ENCODE data around the gene CTAG2. TPM values are rescaled to one million over a fixed set of nuclear protein-coding genes. Genes with fewer than 3 reads are reported as not detected.

Gene CTAG2
- total and polyA plus RNA-seq, 8 donors: 2.9 TPM; not detected in 7

GRCh38 chrX:154602226-154602625 is 51.2 kb downstream of the CTAG2 start:
- peaks cover 0 to 5% (median 0%) of the 10 kb centered on the region in 4 donors for H3K9me3 ChIP-seq
- WGBS, 5 donors: 66 to 70% (median 67%) methylated on average over 7 to 13 of the region's 13 CpGs

More at GRCh38 chrX:154602226-154602625, 51.2 kb downstream of the CTAG2 start:
- H3K4me3 ChIP-seq: no peak overlapping the region
- H3K27me3 ChIP-seq: peaks cover 0 to 10% (median 0%) of the 10 kb centered on the region in 3 donors
- intact Hi-C loops (cut with DNase I; ENCODE audit: low total_unique reads): no loop called here
- H3K36me3 ChIP-seq: no peaks in the 10 kb centered on the region
- no peaks in the 10 kb centered on the region for H3K4me1 ChIP-seq
- no peak overlapping the region for H3K27ac ChIP-seq
- no peak for TF ChIP-seq POLR2AphosphoS5 (IDR thresholded peaks at IDR 0.05)
- no peak for TF ChIP-seq EP300 (IDR thresholded peaks at IDR 0.05)
- TF ChIP-seq POLR2A (IDR thresholded peaks at IDR 0.05): no peak
- TF ChIP-seq CTCF (IDR thresholded peaks at IDR 0.05): no peak
- no peak for DNase-seq

Small RNA genes lying within 50 kb of the gene (small RNA-seq; reads per million reads assigned to genes)
- gene AC244090.1 (0 reads per million in 4 donors), gene AC244107.2 (0 reads per million in 4 donors)

Other genes starting within 250 kb of the CTAG2 start
- 10 to 100 TPM; 12.5 to 48.7 (median 26.3) TPM for gene DNASE1L1, start 244.3 kb downstream of the CTAG2 start, total RNA-seq
- gene DNASE1L1, start 244.3 kb downstream of the CTAG2 start, polyA plus RNA-seq: 10 to 100 TPM; 15.9 to 18.2 (median 16.0) TPM
- 100 to 1,000 TPM in 2 of 5 donors, 10 to 100 TPM in 3; 12.7 to 202 (median 84.6) TPM for gene TAFAZZIN, start 242.0 kb downstream of the CTAG2 start, total RNA-seq
- 10 to 100 TPM; 19.4 to 59.9 (median 21.8) TPM for gene TAFAZZIN, start 242.0 kb downstream of the CTAG2 start, polyA plus RNA-seq
- 10 to 100 TPM; 13.4 to 69.3 (median 26.6) TPM for gene ATP6AP1, start 224.9 kb downstream of the CTAG2 start, total RNA-seq
- gene ATP6AP1, start 224.9 kb downstream of the CTAG2 start, polyA plus RNA-seq: 10 to 100 TPM; 16.8 to 49.6 (median 34.9) TPM
- gene GDI1, start 216.4 kb downstream of the CTAG2 start, total RNA-seq: 100 to 1,000 TPM in 2 of 5 donors, 10 to 100 TPM in 3; 46.4 to 178 (median 93.3) TPM
- gene GDI1, start 216.4 kb downstream of the CTAG2 start, polyA plus RNA-seq: 10 to 100 TPM; 45.7 to 61.8 (median 59.1) TPM
- gene FAM50A, start 209.4 kb downstream of the CTAG2 start, total RNA-seq: 10 to 100 TPM; 16.7 to 79.4 (median 55.4) TPM
- 100 to 1,000 TPM in 2 of 3 donors, 10 to 100 TPM in 1; 82.2 to 162 (median 157) TPM for gene FAM50A, start 209.4 kb downstream of the CTAG2 start, polyA plus RNA-seq
- gene PLXNA3, start 195.3 kb downstream of the CTAG2 start, total RNA-seq: 100 to 1,000 TPM in 2 of 5 donors, 10 to 100 TPM in 2, 1 to 10 TPM in 1; 9.9 to 296 (median 35.5) TPM
- 1 to 10 TPM; 2.3 to 7.6 (median 6.0) TPM for gene PLXNA3, start 195.3 kb downstream of the CTAG2 start, polyA plus RNA-seq
- 1 to 10 TPM in 4 of 5 donors, not detected in 1; 2.7 to 8.4 (median 5.0) TPM for gene LAGE3, start 174.3 kb downstream of the CTAG2 start, total RNA-seq
- 10 to 100 TPM; 18.2 to 29.0 (median 22.6) TPM for gene LAGE3, start 174.3 kb downstream of the CTAG2 start, polyA plus RNA-seq
- gene UBL4A, start 167.0 kb downstream of the CTAG2 start, total RNA-seq: 10 to 100 TPM in 4 of 5 donors, 1 to 10 TPM in 1; 8.0 to 50.1 (median 19.8) TPM
- 10 to 100 TPM; 22.5 to 34.4 (median 32.1) TPM for gene UBL4A, start 167.0 kb downstream of the CTAG2 start, polyA plus RNA-seq
- 100 to 1,000 TPM in 1 of 5 donors, 10 to 100 TPM in 2, 1 to 10 TPM in 2; 4.9 to 175 (median 13.2) TPM for gene SLC10A3, start 162.9 kb downstream of the CTAG2 start, total RNA-seq
- gene SLC10A3, start 162.9 kb downstream of the CTAG2 start, polyA plus RNA-seq: 10 to 100 TPM in 2 of 3 donors, 1 to 10 TPM in 1; 9.5 to 16.7 (median 12.5) TPM
- 10 to 100 TPM; 21.9 to 34.4 (median 24.1) TPM for gene FAM3A, start 137.3 kb downstream of the CTAG2 start, total RNA-seq
- gene FAM3A, start 137.3 kb downstream of the CTAG2 start, polyA plus RNA-seq: 10 to 100 TPM; 36.3 to 61.7 (median 49.0) TPM
- gene G6PD, start 106.7 kb downstream of the CTAG2 start, total RNA-seq: 10 to 100 TPM; 10.3 to 41.7 (median 30.3) TPM
- gene G6PD, start 106.7 kb downstream of the CTAG2 start, polyA plus RNA-seq: 10 to 100 TPM; 15.6 to 22.7 (median 19.1) TPM
- 10 to 100 TPM in 3 of 5 donors, 1 to 10 TPM in 2; 7.6 to 22.6 (median 14.8) TPM for gene IKBKG, start 106.0 kb downstream of the CTAG2 start, total RNA-seq
- gene IKBKG, start 106.0 kb downstream of the CTAG2 start, polyA plus RNA-seq: 10 to 100 TPM; 16.8 to 24.3 (median 18.5) TPM
- not detected for gene CTAG1A, start 68.4 kb downstream of the CTAG2 start, total RNA-seq
- gene CTAG1A, start 68.4 kb downstream of the CTAG2 start, polyA plus RNA-seq: not detected
- not detected for gene CTAG1B, start 34.3 kb downstream of the CTAG2 start, total RNA-seq
- not detected for gene CTAG1B, start 34.3 kb downstream of the CTAG2 start, polyA plus RNA-seq
- 10 to 100 TPM in 1 of 5 donors, 1 to 10 TPM in 2, under 1 TPM in 1, not detected in 1; 0.58 to 11.0 (median 5.2) TPM for gene GAB3, start 97.5 kb upstream of the CTAG2 start, total RNA-seq
- 1 to 10 TPM in 1 of 3 donors, under 1 TPM in 2; 0.93 to 1.7 (median 0.95) TPM for gene GAB3, start 97.5 kb upstream of the CTAG2 start, polyA plus RNA-seq
- gene DKC1, start 109.3 kb upstream of the CTAG2 start, total RNA-seq: 100 to 1,000 TPM in 1 of 5 donors, 10 to 100 TPM in 3, 1 to 10 TPM in 1; 5.8 to 113 (median 37.6) TPM
- gene DKC1, start 109.3 kb upstream of the CTAG2 start, polyA plus RNA-seq: 10 to 100 TPM; 20.5 to 25.5 (median 24.0) TPM
- gene MPP1, start 151.9 kb upstream of the CTAG2 start, total RNA-seq: 10 to 100 TPM in 2 of 5 donors, 1 to 10 TPM in 3; 3.5 to 26.4 (median 9.3) TPM
- gene MPP1, start 151.9 kb upstream of the CTAG2 start, polyA plus RNA-seq: 10 to 100 TPM in 1 of 3 donors, 1 to 10 TPM in 2; 9.0 to 12.8 (median 9.0) TPM
- not detected for gene SMIM9, start 181.1 kb upstream of the CTAG2 start, total RNA-seq
- not detected for gene SMIM9, start 181.1 kb upstream of the CTAG2 start, polyA plus RNA-seq
- gene F8A1, start 232.8 kb upstream of the CTAG2 start, total RNA-seq: 1 to 10 TPM; 1.2 to 8.7 (median 3.0) TPM
- gene F8A1, start 232.8 kb upstream of the CTAG2 start, polyA plus RNA-seq: 10 to 100 TPM; 18.0 to 21.5 (median 18.1) TPM

Data from stomach (tissue), 9 donors.